Activated T-helper 1 cell treated with anti-CD3 and anti-CD28 coated beads, Interleukin-12 subunit alpha, Interleukin-12 subunit beta, Interleukin-2, Interleukin-4 antibody, amounts not matched to agents 30 ng/mL and 10 ng/mL and 1 ng/mL, durations not matched to agents 14 hours and 24 hours and 36 hours (primary cell): ENCODE results near the gene UBQLN4. TPM values are rescaled to one million over a fixed set of nuclear protein-coding genes. Genes with fewer than 3 reads are reported as not detected.

Experiments used
- DNase-seq: peaks from one replicate; pipeline ENCODE4 v3.0.0; 2021; ENCODE audit warnings: low spot score
- H3K27ac Mint-ChIP-seq: one replicate; pipeline ENCODE4 v1.8.0; 2021; ENCODE audit warnings: mild to moderate bottlenecking, mixed read lengths
- H3K27me3 Mint-ChIP-seq: one replicate; pipeline ENCODE4 v1.8.0; 2022; ENCODE audit warnings: mild to moderate bottlenecking, moderate library complexity, mixed read lengths; ENCODE audit not compliant: insufficient read depth
- H3K36me3 Mint-ChIP-seq: one replicate; pipeline ENCODE4 v1.8.0; 2021; ENCODE audit warnings: low read depth, mixed read lengths
- H3K4me1 Mint-ChIP-seq: one replicate; pipeline ENCODE4 v1.8.0; 2021; ENCODE audit warnings: low read depth, mixed read lengths
- H3K4me3 Mint-ChIP-seq: one replicate; pipeline ENCODE4 v1.8.0; 2021; ENCODE audit warnings: mild to moderate bottlenecking, moderate library complexity, mixed read lengths
- H3K9me3 Mint-ChIP-seq: one replicate; pipeline ENCODE4 v1.8.0; 2021; ENCODE audit warnings: mixed read lengths
- intact Hi-C: fragments of 100-400 bp; cut with micrococcal nuclease; formaldehyde crosslinking; loops from one replicate; pipeline ENCODE4 v1.15.1; 2024
- total RNA-seq: library from RNA; stranded (reverse); gene quantifications from 2 replicates; pipeline ENCODE4 v1.2.3, GENCODE V29; 2022

The UBQLN4 gene
- total RNA-seq, 1 donor from 2014 or later, result 59.5 TPM

DNA sequence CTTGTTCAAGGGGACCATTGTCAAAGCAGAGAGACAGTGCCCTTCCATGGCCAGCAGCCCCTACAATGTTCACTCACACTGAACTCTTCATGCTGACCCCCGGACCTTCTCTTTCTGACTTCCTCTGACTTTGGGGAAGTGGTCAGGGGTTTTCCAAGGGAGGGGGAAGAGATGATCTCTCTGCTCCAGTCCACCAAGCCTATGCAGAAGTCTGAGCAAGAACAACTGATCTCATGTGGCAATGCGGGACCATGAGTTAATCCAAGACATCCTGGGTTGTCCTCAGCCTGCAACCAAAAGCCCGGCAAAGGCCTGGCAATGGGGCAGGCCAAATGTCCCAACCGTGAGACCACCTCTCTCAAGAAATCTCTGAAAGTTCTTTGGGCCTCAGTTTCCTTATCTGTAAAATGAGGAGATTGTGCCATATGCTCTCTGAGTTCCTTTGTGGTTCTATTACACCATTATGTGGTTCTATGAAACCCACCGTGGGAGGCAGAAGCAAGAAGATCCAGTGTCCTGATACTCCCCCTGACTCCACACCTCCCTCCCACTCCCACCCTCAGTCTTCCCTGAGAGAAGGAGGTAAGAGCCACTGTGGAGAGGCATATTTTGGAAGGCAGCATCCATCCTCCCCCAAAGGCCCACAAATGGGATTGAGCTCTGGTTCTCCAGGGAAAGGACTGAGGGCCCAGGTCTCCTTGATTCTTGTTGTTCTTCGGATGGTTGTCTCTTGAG lies 63.4 kb downstream of the UBQLN4 start:
- no peak overlapping the region for H3K27ac Mint-ChIP-seq
- DNase-seq, result no peak

DNA sequence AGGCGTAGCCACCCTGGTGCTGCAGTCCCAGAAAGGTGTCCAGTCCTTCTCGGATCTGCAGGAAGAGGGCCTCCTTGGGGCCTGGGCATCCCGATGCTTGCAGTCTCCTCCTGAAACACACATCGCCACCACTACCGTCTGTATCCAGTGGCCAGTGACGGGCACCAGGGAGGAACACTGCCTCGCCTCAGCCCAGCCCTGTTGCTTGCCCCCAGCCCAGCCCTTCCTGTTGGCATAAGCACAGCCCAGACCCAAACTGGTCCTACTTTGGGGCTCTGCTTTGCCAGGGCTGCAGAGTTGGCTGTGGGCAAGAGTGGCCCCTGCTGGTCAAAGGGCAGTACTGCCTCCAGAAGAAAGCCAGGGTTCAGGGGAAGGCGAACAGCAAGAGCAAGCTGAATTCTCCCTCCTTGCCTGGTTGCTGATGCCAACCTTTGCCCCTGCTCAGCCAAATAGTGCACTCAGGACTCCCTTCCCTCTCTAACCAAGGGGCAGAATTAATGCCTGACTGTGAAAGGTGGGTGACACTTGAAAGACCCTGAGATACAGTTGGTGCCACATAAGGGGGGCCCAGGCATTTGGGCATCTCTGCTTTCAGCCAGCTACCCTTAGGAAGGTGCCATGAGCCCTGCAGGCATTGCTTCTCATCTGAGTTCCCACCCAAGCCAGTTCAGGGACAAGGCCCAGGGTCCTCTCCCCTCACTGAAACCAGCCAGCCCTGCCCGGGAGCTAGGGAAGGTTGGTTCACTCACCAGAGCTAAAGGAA lies 64.2 kb downstream of the UBQLN4 start:
- Mint-ChIP-seq H3K36me3 (no peaks in the 10 kb centered on the region), H3K27ac (no peak overlapping the region), H3K4me3 (no peak overlapping the region), H3K27me3 (no peaks in the 10 kb centered on the region), H3K4me1 (peaks cover 18% of the 10 kb centered on the region), H3K9me3 (no peaks in the 10 kb centered on the region)
- intact Hi-C loops, result loop anchor here (1.0 kb wide), 4 partner anchors 12 to 55 kb away; partner anchors contain the start of gene KHDC4
- DNase-seq, result peak; percentile 77

More for the DNA sequence above, 63.4 kb downstream of the UBQLN4 start:
- Mint-ChIP-seq H3K27me3 (peaks cover 3% of the 10 kb centered on the region), H3K9me3 (no peaks in the 10 kb centered on the region), H3K4me1 (peaks cover 18% of the 10 kb centered on the region), H3K36me3 (no peaks in the 10 kb centered on the region), H3K4me3 (no peak overlapping the region)
- intact Hi-C loops, result no loop called here

Other genes starting within 250 kb of the UBQLN4 start
- gene GON4L, start 196.6 kb downstream of the UBQLN4 start, total RNA-seq, result 66.7 and 70.0 TPM in 2 replicates
- gene SYT11, start 194.2 kb downstream of the UBQLN4 start, total RNA-seq, result 25.7 and 26.8 TPM in 2 replicates
- 20.2 and 22.3 TPM in 2 replicates for gene RIT1, start 142.4 kb downstream of the UBQLN4 start, total RNA-seq
- gene KHDC4, start 119.4 kb downstream of the UBQLN4 start, total RNA-seq, result 80.1 and 81.8 TPM in 2 replicates
- gene RXFP4, start 112.2 kb downstream of the UBQLN4 start, total RNA-seq, result 0.16 TPM in 1 of 2 replicates, not detected in the other
- gene ARHGEF2, start 75.3 kb downstream of the UBQLN4 start, total RNA-seq, result 221 and 222 TPM in 2 replicates
- 195 TPM in 2 replicates for gene SSR2, start 32.8 kb downstream of the UBQLN4 start, total RNA-seq
- gene LAMTOR2, start 984 bp upstream of the UBQLN4 start, total RNA-seq, result 66.8 and 67.1 TPM in 2 replicates
- gene RAB25, start 7.4 kb upstream of the UBQLN4 start, total RNA-seq, result 0.18 TPM in 1 of 2 replicates, not detected in the other
- gene MEX3A, start 28.7 kb upstream of the UBQLN4 start, total RNA-seq, result 0.27 and 0.41 TPM in 2 replicates
- gene LMNA, start 60.9 kb upstream of the UBQLN4 start, total RNA-seq, result 80.1 and 84.1 TPM in 2 replicates
- 8.8 and 9.0 TPM in 2 replicates for gene SEMA4A, start 99.8 kb upstream of the UBQLN4 start, total RNA-seq
- 67.6 and 79.3 TPM in 2 replicates for gene SLC25A44, start 140.3 kb upstream of the UBQLN4 start, total RNA-seq
- 105 and 111 TPM in 2 replicates for gene PMF1, start 159.2 kb upstream of the UBQLN4 start, total RNA-seq
- gene BGLAP, start 188.4 kb upstream of the UBQLN4 start, total RNA-seq, result 1.8 and 2.5 TPM in 2 replicates
- 5.0 and 5.2 TPM in 2 replicates for gene PAQR6, start 194.3 kb upstream of the UBQLN4 start, total RNA-seq
- 95.6 TPM in 2 replicates for gene SMG5, start 229.0 kb upstream of the UBQLN4 start, total RNA-seq
- 8.9 and 9.6 TPM in 2 replicates for gene TMEM79, start 230.5 kb upstream of the UBQLN4 start, total RNA-seq
- 17.2 and 20.3 TPM in 2 replicates for gene GLMP, start 241.9 kb upstream of the UBQLN4 start, total RNA-seq
- 0.56 TPM in 1 of 2 replicates, not detected in the other for gene VHLL, start 245.5 kb upstream of the UBQLN4 start, total RNA-seq